Stimulated activated CD4-positive, alpha-beta T cell treated with anti-CD3 and anti-CD28 coated beads, TNF-alpha, amount 100 ng/mL, for 4 hours (primary cell): Measurements from ENCODE around the gene FAM131A.
A peak's percentile ranks its signal among the peaks of the same experiment; 100 is the strongest.
"Not testable (repeated sequence)": the region's sequence is repeated elsewhere in the genome, so short reads cannot be mapped to it uniquely, and the experiment has no call there.

ENCODE experiments used
- DNase-seq, 3 experiments: peaks; one replicate each; pipeline ENCODE4 v3.0.0-alpha.2; 2020; ENCODE audit warnings: low read depth in 3 of 3

Gene FAM131A

GRCh38 chr3:184339451-184340135, 2.2 kb downstream of the FAM131A start:
- not testable (repeated sequence) for DNase-seq

GRCh38 chr3:184341925-184342324, 4.5 kb downstream of the FAM131A start:
- DNase-seq = no peak

- DNase-seq = no peak
These were observed 5.9 kb downstream of the FAM131A start for GRCh38 chr3:184343200-184343876.

GRCh38 chr3:184344579-184345316, 7.3 kb downstream of the FAM131A start:
- no peak for DNase-seq

- DNase-seq = no peak
These were observed 8.1 kb downstream of the FAM131A start for GRCh38 chr3:184345317-184346144.

GRCh38 chr3:184346480-184347190, 9.2 kb downstream of the FAM131A start:
- DNase-seq = no peak

- no peak for DNase-seq
These were observed 10.1 kb downstream of the FAM131A start for GRCh38 chr3:184347321-184348056.

GRCh38 chr3:184348057-184348382, 10.6 kb downstream of the FAM131A start:
- no peak for DNase-seq

- no peak for DNase-seq
These were observed 12.4 kb downstream of the FAM131A start for GRCh38 chr3:184349563-184350470.

GRCh38 chr3:184350618-184351017, 13.2 kb downstream of the FAM131A start:
- DNase-seq = no peak

- no peak for DNase-seq
These were observed 14.2 kb downstream of the FAM131A start for GRCh38 chr3:184351511-184352148.

- DNase-seq = no peak
These were observed 14.9 kb downstream of the FAM131A start for GRCh38 chr3:184352149-184352785.

- no peak for DNase-seq
These were observed 15.6 kb downstream of the FAM131A start for GRCh38 chr3:184352897-184353545.

- DNase-seq = no peak
These were observed 16.1 kb downstream of the FAM131A start for GRCh38 chr3:184353546-184353941.

GRCh38 chr3:184354121-184354728, 16.8 kb downstream of the FAM131A start:
- DNase-seq = peak; percentile 44 to 62 (median 52)

- no peak for DNase-seq
These were observed 17.4 kb downstream of the FAM131A start for GRCh38 chr3:184354754-184355153.

- DNase-seq = no peak
These were observed 18.1 kb downstream of the FAM131A start for GRCh38 chr3:184355261-184356040.
